HG02642 (cell line): ENCODE results near the gene PIGT.
A peak's percentile ranks its signal among the peaks of the same experiment; 100 is the strongest.

Source experiments
- ATAC-seq: cut with Tn5 transposase; IDR thresholded peaks from one replicate; pipeline ENCODE4 v1.9.1; 2021; ENCODE audit warnings: mild to moderate bottlenecking; ENCODE audit not compliant: unreplicated experiment, poor library complexity

Gene PIGT

DNA sequence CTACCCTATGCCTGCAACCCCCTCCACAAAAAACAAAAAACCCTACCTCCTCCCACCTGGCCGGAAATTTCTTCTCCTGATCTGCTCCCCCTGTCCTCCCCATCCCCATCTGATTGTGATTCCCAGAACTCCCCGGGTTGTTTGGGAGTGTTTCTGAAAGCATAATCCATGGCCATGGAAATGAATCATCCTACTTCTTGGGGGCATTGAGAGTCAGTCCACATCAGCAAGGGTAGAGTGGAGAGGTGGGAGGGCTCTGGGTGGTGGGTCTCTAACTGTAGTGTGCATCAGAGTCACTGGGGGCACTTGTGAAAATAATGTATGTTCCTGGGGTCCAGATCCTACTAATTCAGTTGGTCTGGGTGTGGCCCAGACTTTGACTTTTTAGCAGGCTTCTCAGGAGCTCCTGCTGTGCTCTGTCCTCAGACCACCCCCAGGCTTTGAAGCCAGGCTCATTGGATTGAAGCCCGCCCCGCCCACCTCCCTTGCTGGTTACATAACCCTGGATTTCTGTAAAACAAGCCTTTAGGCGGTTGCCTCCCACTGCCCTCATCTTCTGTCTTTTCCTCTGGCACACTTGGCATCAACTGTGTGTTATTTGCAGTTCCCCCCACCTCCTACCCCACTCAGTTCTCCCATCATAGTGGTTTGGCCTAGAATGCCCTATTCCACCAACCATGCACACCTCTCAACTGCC lies 10.5 kb downstream of the PIGT start:
- ATAC-seq, result no peak

- no peak for ATAC-seq
Measured at GRCh38 chr20:45427236-45428149, 11.6 kb downstream of the PIGT start.

- ATAC-seq, result no peak
Measured at GRCh38 chr20:45429618-45430017, 13.7 kb downstream of the PIGT start.

DNA sequence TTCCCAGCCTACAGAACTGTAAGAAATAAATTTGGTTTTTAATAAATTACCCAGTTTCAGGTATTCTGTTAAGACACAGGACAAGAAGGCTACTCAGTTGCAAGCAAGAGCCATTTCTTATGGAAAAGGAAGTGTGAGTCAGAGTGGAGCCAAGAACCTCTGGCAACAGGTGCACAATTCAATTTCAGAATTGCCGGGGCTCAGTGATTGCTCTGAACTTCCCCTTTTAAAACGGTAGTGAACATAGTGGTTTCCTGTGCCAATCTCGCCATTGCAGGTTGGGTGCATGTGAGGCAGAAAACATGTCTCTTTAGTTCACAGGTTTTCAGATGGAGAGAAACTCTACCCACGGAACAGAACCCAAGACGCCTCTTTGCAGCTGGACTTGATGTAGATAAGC lies 16.4 kb downstream of the PIGT start:
- ATAC-seq, result peak; percentile 64

DNA sequence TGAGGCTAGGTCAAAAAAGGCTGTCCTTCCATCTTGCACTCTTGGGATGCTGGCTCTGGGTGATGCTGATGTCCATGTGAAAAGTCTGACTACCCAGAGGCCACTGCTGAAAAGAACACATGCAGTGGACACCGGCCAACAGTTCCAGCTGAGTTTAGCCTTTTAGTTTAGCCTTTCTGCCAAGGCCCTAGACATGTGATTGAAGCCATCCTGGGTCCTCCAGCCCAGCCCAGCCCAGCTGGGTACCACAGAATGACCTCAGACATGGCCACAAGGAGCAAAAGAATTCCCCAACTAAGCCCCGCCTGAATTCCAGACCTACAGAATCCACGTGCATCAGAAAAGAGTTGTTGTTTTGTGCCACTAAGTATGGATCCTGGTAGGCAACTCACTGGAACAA lies 17.4 kb downstream of the PIGT start:
- ATAC-seq, result no peak

GRCh38 chr20:45433976-45434375 lies 18.0 kb downstream of the PIGT start:
- ATAC-seq, result no peak

DNA sequence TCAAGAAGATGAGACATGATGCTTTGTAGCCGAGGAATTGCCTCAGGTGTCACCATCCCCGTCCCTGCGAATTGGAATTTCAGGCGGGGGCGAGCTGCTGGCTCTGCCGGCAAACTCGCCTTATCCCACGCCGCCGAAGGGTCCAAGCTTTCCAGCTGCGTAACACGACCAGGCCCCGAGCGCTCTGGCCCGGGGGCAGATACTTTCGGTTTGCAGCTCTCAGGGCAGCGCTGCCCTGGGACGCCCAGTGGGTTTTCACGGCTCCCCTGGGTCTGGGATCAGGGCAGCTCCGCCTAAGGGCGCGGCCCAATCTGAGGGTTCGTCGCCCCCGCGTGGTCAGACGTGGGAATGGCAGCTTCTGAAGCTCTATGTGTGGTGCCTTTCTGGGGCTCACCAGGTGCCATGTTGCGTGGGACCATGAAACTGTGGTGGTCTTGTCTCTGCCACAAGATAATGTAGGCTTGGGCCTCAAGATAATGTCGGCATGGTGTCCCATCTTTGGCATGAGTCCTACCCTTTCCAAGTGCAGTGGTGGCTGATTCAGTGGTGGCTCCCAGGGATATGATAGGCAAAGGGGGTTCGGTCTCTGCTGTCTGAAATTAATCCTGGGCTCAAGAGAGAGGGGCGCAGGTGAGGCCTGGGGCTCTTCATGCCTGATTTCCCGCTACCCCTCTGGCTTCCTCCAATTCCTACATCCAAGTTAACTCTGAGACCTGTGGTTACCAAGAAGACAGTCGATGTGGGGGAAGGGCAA lies 21.0 kb downstream of the PIGT start:
- peak; percentile 82 for ATAC-seq

DNA sequence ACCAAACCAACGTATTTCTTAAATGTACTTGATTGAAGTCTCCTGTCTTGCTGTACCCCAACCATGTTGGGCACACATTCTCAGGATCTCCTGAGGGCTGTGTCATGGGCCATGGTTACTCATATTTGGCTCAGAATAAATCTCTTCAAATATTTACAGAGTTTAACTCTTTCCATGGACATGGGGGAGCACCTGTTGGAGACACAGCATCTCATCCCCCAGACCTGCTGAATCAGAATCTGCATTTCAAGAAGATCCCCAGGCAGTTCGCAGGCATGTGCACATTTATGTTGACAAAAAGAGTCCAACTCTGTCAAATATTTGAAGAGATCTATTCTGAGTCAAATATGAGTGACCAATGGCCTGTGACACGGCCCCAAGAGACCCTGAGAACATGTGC lies 24.5 kb downstream of the PIGT start:
- no peak for ATAC-seq

- ATAC-seq, result no peak
Measured at GRCh38 chr20:45440891-45441685, 25.1 kb downstream of the PIGT start.

DNA sequence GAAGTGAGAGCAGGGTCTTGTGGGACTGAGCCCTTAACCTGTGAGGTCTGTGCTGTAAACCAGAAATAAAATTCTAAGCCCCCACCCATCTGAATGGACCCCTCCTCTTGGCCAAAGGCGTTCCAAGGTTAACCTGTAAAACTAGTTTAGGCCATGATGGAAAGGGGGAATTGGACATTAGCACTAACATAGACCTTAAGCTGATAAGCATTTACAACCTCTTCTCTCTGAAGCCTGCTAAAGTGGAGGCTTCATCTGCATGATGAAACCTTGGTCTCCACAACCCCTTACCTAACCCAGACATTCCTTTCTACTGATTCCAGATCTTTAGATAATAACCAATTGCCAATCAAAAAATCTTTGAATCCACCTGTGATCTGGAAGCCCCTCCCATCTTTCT lies 25.8 kb downstream of the PIGT start:
- ATAC-seq, result no peak

DNA sequence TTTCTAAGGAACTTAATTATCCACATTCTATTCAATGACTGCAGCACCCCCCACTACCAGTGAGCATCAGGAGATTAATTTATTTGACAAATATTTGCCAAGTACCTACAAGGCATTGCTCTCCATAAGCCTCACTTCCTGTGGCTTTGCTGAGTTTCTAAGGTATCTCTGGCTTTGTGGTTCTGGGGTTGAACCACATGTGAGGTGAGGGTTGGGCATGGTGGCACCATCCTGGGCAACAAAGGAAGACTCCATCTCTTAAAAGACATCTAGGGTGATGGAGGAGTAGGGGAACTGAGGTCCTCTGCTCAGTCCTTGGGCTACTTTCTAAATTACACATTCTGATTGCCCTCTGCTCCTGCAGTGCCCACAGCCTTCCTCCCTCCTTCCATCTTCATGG lies 28.1 kb downstream of the PIGT start:
- no peak for ATAC-seq

GRCh38 chr20:45445805-45446562 lies 30.0 kb downstream of the PIGT start:
- peak; percentile 50 for ATAC-seq

DNA sequence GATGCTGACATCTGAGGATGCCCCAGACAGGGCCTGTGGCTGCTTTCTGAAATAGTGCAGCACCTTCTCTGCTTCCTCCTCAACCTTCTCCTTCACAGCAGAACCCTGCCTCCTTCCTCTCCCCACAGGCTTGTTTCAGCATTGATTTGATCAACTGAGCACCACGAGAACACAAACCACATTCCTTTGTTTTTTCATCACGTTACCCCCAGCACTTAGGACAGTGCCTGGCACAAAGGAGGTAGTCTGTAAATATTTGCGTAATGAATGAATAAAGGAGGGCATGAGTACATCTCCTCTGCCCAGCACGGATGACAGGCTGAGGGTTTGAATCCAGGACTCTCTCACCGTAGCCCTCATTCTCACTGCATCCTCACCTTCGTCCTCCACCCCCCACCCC lies 32.3 kb downstream of the PIGT start:
- no peak for ATAC-seq

DNA sequence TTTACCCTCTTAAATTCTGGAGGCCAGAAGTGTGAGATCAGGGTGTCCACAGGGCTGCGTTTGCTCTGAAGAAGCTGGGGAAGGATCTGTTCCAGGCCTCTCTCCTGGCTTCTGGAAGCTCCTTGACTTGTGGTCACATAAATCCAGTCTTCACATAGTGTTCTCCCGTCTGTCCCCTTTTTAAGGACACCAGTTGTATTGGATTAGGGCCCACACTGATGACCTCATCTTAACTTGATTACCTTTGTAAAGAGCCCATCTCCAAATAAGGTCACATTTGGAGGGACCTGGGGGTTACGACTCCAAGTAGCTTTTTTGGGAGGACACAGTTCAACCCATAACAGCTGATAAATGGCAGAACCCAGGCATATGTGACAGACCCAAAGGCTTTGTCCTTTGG lies 33.6 kb downstream of the PIGT start:
- ATAC-seq, result no peak

DNA sequence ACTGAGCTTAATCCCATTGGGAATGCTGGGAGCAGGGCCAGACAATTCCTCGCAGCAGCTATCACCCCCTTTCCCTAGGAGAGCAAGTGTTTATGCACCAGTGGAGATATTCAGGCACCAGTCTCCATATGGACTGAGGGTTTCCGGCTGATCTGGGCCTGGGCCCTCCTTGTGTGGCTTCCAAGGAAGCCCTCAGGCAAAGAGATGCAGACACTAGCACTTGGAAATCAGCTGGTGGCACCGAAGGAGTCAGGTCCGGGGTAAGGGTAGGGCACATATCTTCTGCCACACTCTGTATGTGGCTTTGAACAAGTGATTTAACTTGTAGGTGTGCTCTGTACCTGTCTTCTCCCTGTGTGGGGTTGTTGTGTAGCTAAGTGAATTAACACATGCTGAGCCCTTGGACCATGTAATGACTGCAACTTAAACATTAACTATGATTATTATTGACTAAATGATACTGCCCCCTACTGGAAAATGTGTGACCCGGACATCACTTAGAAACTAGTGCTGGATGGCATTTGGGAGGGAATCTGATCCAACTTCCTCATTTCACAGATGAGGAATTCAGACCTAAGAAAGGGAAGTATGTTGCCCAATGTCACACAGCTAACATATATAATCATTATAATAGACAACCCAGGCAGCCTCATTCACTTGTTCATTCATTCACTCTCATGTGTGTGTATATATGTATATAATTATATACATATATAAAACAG lies 34.3 kb downstream of the PIGT start:
- ATAC-seq, result no peak

- ATAC-seq, result no peak
Measured at GRCh38 chr20:45452238-45452637, 36.3 kb downstream of the PIGT start.

- no peak for ATAC-seq
Measured at GRCh38 chr20:45452772-45453691, 37.1 kb downstream of the PIGT start.

DNA sequence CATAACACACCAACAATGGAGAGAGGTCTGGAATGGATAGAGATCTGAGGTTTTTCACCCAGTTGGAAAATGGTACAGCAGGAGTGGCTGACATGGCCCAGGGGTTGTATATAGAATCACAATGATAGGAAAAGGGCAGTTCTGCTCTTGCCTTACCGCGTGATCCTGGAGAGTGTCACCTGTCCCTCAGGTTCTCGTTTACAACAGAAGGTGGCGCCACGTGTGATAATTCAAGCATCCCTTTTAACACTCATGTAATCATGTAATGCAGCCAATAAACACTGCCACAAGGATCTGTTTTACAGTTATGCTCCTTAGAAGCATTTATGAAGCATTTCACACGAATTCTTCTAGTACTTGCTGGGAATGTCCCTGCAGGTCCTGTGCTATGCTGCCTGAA lies 40.7 kb downstream of the PIGT start:
- no peak for ATAC-seq
